Stimulated activated CD8-positive, alpha-beta memory T cell treated with anti-CD3 and anti-CD28 coated beads, Interleukin-12 subunit alpha, Interleukin-12 subunit beta, amount 100 ng/mL, for 4 hours (primary cell): Measurements from ENCODE around the gene ASAP3.

ENCODE experiments used
- DNase-seq: peaks from one replicate; pipeline ENCODE4 v3.0.0-alpha.2; 2020; ENCODE audit warnings: low read depth

Gene ASAP3

DNA sequence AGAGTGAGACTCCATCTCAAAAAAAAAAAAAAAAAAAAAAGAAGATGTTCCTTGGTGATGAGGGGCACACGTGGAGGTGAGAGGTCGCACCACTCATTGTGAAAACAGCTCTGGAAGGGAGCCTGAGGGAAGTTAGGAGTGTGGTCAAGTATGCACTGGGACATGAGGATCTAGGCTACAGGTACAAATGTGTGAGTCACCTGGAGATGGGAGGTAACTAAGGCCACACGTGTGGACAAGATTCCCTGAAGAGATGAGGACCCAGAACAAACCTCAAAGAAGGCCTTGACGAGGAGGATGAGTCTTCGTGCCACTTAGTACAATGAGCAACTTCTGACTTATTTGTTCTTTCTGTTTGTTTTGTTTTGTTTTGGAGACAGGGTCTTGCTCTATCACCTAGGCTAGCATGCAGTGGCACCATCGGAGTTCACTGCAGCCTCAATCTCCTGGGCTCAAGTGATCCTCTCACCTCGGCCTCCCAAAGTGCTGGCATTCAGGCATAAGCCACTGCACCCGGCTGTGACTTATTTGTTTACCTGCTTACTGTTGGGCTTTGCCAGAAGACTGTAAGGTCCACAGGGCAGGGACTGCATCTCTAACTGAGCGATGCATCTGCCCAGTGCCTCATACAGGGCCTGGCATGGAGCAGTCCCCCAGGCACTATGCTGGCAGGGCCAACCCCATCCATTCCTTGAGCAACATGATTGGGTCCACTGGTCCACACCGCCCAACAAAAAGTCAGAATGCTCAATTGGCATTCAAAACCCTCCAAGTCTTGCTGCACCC is 6.4 kb downstream of the ASAP3 start:
- DNase-seq, result no peak

DNA sequence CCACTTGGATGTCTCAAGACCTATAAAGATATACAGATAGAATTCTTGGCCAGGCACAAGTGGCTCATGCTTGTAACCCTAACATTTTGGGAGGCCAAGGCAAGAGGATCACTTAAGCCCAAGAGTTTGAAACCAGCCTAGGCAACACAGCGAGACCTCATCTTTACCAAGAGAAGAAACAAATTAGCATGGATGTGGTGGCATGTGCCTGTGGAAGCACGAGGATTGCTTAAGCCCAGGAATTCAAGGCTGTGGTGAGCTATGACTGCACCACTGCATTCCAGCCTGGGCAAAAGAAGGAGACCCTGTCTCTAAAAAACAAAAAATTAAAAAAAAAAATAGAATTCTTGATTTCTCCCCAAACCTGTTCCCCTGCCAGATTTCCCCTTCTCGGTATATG is 8.3 kb downstream of the ASAP3 start:
- DNase-seq, result no peak

DNA sequence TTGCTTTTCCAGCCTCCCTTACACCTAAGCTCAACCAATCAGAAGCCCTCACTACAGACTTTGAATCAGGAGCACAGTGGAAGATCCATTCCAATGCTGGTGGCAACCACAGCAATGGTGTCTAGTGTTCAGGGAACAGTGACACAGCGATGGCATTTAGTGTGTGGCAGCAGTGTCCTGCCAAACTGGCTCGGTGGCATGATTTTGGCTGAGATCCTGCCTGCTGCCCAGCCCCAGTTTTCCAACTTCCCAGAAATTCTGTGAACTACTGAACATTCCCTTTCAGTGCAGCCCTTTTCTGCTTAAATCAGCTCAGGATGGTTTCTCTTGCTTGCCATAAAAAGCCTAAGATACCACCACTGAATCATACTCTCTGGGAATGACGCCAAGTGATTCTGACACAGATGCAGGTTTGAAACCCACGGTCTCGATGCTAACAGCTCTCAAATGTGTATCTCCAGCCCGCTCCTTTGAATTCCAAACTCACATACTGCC is 8.8 kb downstream of the ASAP3 start:
- DNase-seq, result no peak

DNA sequence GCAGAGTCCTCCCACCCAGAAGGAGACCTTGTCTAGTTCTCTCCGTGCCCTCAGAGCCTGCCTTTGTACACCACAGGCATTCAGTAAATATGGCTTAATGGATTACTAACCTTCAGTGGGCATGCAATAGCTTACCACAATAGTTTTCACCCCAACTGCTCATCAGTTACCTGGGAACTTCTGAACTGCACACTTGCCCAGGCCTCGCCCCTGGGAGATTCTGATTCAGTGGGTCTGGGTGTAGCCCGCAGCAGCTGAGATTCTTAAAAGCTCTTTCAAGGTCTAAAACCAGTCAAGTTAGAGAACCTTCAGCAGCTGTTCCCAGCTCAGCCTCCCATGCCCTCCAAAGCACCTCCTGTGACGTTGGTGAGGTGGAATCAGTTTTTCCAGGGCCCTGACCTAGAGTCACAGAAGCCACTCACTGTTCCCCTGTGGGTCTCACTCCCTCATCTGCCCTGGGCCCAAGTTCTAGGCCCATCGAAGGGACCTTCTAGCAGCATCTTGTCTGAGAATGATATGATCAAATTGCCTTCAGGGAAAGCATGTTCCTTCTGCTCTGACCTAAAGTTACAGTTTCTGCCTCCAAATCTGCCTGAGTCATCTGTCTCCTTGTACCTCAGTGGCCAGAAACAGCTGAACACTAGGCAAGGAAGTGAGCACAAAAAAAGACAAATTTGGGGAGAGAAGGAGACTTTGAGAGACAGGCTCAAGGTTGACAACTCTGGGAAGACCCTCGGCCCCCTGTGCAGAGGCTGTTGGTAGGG is 10.8 kb downstream of the ASAP3 start:
- DNase-seq, result no peak

DNA sequence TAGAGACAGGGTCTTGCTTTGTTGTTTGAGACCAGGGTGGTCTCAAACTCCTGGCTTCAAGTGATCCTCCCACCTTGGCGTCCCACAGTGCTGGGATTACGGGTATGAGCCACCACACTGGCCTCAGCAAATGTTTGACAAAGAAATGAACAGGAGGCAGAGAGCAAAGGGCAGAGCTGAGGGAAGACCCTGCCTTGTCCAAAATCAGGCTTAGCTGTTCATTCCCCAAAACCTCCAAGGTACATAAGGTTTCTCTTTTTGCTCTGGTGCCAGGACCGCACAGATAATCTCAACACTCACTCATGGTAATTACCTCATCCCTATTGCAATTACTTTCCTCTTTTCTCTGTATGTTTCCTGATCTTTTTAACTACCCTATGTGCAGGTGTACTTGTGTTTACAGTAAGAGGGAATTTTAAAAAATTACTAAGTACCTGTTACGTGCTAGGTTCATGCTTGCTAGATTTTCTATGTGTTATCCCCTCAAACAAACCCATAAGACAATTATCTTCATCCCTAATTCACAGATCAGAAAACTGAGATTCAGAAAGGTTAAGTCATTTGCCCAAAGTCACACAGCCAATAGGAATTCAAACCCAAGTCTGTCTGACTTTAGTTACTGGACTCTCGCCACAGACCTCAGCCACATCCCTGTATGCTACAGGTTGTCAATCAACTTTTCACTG is 11.5 kb downstream of the ASAP3 start:
- no peak for DNase-seq

DNA sequence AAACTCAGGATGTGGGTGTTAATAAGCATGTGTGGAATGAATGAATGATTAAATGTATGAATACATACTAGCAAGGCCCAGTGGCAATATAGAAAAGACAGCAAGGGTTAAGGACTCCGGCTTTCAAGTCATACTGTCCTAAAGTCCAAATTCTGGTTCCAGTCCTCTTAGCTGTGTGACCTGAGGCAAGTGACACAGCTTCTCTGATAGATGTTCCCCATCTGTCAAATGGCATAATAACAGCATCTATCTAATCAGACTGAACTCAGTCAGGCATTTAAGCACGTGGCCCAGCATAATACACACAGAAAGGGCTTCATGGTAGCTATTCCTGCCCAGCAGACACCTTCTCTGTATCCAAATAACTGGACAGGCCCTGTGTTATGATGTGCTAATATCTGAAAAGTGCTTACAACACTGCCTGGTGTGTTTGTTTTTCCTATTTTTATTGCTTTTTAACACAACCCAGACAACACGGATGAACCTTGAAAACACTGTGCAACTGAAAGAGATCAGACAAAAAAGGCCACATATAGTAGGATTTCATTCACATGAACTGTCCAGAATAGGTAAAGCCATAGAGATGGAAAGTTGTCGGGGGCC is 12.4 kb downstream of the ASAP3 start:
- no peak for DNase-seq

DNA sequence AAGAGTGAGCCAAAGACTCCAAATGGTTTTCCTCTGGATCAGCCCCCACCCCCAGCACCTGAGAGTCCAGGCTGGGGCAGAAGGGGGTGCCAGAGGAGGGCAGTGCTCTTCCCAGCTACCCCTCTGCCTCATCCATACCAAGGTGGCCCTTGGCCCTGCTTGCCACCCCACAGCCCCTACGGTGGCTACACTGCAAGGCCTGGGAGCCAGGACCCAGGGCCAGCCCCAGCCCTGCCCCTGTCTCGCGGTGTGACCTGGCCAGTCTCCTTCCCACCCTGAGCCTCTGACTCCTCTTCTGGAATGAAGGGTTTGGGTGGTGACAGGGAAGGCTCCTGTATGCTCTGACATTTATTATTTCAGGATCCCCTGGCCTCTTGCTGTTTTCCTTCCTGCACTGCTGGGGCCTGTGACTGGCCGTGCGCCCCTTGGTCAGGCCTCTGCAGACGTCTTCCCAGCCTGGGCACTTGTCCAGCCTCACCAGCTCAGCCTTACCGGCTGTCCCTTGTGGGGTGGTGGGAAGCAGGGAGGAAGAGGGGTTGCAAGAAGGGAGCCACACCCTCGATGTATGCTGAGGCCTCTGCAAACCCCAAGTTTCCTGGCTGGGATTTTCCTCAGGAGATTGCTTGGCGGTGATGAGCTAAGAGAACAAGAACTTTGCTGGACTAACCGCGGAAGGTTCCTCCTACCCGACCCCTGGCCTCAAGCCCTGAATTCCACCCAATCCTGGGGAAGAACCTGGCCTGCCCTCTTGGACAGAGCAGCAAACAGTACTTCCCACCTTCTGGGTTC is 13.5 kb downstream of the ASAP3 start:
- no peak for DNase-seq

DNA sequence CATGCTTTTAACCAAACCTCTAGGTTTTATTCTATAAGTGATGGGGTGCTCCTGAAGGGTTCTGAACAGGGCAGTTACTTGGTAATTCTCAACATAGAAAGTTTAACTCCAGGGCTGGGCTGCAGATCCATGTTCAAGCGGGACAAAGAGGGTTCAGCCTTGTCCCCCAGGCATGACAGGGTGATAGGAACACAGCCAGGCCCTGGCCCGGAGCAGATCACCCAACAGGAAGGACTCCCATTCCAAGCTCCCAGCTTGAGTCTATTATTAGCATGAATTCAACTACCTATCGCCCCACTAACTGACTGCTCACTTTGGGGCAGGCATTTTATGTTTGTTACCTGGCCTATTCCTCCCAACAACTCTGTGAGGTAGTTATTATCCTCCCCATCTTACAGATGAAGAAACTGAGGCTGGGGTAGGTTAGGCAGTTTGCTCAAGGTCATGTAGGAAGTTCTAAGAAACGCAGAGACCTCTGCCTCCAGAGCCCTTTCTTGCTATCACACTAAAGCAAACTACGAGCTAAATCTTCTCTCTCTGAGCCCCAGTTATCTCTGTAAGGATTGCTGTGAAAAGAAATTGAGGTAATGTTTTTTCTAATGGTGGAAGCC is 14.5 kb downstream of the ASAP3 start:
- no peak for DNase-seq

DNA sequence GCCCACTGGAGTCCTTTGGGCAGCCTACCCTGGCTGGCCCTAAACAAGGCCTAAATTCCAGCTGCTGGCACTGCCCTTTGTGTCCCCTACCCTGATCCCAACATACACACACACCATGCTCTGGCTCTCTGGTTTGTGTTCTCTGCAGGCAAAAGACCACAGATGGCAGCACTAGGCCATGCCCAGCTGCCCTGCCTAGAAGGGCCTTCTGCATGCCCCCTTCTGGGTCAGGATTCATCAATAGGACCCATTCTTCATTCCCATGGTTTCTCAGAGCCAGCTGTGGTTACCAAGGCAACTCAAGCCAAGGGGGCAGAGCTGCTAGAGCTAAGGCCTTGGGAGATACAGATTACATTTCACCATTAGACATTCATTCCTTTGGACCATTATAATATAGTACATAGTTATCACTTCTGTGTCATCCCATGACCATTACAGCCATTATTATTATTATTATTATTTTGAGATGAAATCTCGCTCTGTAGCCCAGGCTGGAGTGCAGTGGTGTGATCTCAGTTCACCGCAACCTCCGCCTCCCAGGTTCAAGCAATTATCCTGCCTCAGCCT is 17.5 kb downstream of the ASAP3 start:
- no peak for DNase-seq

DNA sequence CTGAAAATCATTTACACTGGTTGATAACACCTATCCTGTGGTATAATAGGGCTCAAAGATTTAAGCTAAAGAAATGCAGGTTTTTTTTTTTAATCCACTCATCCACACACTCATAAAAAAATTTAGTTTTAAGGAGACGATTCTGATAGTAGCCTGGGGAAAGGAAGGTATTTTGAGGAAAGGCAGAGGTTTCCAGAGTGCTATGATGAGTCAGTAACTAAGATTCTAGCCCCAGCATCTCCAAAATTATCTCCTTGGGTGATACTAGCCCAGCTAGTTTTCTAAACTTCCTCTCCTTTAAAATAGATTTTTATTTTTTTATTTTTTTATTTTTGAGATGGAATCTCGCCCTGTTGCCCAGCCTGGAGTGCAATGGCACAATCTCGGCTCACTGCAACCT is 20.7 kb downstream of the ASAP3 start:
- DNase-seq, result no peak

DNA sequence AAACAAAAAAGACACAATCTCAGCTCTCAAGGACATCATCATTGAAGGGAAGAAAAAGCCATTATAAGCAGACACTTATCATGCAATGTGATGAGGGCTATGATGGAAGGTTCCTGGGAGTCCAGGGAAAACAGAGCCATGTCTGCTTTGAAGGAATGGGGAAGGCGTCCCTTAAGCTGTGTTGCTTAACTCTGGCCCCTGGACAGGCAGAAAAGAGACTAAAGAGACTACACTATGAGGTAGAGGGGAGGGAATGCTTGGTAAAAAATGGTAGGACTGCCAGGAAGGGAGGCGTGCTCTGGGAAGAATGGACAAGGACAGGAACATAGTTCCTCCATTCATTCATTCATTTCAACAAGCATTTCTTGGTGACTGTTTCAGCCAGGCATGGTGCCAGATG is 21.2 kb downstream of the ASAP3 start:
- no peak for DNase-seq

DNA sequence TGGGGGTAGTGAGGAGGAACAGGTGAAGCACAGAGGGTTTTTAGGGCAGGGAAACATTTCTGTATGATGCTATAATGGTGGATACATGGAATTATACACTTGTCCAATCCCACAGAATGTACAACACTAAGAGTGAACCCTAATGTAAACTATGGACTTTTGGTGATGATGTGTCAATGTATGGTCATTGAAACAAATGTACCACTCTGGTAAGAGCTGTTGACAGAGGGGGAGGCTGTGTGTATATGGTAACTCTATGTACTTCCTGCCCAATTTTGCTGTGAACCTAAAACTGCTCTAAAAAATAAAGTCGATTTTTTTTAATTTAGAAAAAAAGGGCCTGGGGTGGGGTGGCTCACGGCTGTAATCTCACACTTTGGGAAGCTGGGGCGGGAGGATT is 22.9 kb downstream of the ASAP3 start:
- no peak for DNase-seq

DNA sequence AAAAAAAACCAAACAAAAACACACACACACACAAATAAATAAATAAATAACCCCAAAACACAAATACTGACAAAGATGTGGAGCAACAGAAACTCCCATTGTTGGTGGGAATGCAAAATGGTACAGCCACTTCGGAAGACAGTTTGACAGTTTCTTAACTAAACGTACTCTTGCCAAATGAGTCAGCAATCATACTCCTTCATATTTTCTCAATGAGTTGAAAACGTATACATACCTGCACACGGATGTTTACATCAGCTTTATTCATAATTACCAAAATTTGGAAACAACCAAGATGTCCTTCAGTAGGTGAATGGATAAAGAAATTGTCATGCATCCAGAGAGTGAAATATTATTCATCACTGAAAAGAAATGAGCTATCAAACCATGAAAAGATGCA is 23.5 kb downstream of the ASAP3 start:
- no peak for DNase-seq

DNA sequence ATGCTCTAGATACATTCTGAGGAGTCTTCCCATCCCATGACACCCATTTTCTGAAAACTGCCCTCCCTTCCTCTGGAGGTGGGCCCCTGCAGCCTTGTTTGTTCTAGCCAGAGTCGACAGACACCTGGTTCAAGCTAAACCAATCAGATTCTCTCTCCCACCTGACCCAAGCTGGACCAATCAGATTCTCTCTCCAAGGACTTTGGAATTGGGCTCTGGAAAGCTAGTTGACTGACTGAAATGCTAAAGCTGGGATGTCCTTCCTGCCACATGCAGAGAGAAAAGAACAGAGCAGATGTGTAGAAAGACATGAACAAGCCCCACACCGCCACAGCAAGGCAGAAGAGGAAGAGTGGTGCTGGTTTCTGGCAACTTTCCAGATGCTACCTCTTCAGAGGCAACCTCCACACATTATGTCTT is 24.6 kb downstream of the ASAP3 start:
- DNase-seq, result no peak

DNA sequence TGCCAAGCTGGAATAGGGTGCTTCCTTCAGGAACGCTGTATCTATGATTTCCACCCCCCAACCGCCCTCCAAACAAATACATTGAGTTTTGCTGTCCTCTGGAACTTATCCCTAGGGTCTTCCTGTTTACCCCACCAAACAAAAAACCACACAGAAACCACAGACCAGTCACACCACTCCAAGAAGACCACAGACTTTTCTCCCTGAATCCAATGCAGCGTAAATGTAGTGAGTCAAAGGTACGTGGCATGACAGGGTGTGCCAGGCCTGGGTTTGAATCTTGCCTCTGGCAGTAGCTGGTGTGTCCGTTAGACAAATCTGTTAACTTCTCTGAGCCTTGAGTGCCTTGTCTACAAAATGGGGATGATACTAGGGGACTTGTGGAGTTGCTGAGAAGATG is 27.8 kb downstream of the ASAP3 start:
- DNase-seq, result no peak

DNA sequence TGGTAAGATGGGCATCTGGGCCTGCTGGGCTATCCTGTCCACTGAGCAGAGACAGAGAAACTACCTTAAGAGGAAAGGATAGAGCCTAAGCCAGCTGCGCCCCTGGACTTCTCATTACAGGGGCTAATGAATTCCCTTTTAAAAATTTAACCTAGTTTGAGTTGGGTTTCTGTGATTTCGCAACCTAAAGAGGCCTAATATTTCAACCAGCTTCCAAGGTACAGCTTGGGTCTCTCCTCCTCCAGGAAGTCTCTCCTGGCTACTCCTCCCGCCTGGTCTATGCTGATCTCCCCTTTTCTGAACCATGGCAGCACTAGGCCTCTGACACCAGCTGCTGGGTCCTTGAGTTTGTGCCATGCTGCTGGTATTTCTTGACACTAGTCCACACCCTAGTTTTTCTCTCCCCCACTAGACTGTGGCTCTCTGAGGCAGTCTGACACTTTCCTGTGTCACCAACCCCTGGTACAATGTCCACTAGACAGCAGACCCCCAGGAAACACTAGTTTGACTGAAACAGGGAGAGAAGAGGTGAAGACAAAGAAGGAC is 30.5 kb downstream of the ASAP3 start:
- DNase-seq, result no peak

DNA sequence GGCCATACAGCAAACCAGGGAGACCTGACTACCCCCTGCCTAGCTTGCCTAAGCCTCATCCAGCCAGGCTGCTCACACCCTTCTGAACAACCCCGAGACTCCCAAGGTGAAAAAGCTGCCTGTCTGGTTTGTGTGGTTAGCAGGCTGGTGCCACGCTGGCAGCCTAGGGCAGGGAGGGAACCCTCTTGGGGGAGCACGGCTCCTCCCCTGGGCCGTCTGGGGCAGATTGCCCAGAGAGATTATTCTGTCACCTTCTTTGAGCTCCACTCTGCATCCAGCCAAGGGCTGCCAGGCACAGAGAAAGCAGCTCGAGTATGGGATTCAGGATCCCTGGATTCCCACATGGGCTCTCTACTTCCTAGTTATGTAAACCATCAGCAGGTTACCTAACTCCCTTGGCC is 32.0 kb downstream of the ASAP3 start:
- peak; percentile 2 for DNase-seq

DNA sequence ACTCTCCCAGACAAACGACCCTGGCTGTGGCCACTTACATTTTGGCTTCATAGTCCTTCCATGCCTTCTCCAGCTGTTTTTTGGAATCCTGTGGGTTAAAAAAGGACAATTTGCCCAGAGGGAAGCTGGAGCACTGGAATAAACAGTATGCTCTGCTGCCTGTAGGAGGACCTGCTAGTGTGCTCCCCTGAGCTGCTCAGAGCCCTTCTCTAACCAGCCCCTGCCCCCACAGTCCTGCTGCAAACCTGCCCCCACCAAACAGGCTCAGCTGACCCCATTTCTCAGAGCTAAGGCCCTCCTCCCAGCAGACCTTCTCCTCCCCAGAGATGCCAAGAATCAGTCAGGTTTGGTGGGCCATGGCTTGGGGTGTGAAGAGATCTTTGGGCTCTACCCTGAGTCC is 32.5 kb downstream of the ASAP3 start:
- no peak for DNase-seq

DNA sequence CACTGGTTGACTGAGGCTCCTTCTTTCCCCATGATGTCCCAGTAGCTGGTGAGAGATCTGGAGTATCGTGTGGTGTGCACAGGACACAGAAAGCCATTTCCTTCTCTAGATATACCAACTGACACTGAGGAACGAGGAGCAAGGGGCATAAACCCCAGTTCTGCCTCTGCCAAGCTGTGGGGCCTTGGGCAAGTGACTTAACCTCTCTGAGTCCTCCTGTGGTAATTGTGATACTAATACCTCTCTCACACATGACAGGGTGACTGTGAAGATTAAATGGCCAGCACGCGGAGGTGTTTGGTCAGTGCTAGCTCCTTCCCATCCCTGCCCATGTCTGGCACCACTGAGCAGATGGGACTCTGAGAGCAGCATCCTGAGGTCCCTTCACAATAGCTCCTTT is 33.1 kb downstream of the ASAP3 start:
- no peak for DNase-seq

DNA sequence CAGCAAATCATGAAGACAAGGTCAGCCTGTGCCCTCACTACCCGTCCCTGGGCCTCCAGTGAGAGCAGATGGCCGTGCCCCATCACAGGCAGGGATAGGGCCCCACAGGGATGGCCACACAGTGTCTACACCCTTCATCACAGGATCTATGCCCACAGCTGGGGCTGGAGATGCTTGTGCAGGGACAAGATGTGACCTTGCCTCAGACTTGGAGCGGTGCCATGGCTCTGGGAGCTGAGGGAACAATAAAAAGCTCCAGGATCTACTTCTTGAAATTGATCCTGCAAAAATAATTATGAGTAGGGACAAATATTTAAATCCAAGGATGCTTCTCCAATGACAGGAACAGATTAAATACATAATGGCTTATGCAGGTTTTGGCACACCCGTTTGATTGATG is 34.0 kb downstream of the ASAP3 start:
- DNase-seq, result no peak

DNA sequence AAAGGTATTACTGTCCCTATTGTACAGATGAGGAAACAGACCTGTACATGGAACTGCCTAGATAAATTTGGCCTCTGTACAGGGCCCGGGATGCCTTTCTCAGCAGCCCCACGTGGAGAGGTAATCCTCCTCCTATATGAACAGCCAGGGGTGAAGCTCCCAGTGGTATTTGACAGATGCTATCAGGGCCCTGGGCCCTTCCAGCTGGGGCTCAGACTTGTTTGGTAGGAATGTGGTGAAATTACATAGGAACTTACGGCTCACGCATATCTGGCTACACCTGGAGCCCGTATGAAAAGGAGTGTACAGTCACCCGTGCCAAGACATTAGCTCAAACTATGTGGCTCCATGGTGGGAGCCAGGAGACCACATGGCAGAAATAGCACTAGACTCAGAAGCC is 34.7 kb downstream of the ASAP3 start:
- no peak for DNase-seq
